PC-9 (cell line): ENCODE results near the gene NTM.

Experiments used
- EZH2 ChIP-seq: fragments of 200-600 bp; sonication (generic); IDR thresholded peaks from 2 replicates; pipeline ENCODE4 v1.8.0; 2017; ENCODE audit warnings: antibody characterized with exemption, low read depth
- TF ChIP-seq, protein P1 (sequence below): fragments of 200-600 bp; sonication (generic); conservative IDR thresholded peaks from 2 replicates; pipeline ENCODE4 v1.6.1; 2017; ENCODE audit warnings: mixed run types, antibody characterized with exemption, mild to moderate bottlenecking, moderate library complexity

GRCh38 chr11:131593301-131593700 is 222.9 kb downstream of the NTM start:
- TF ChIP-seq, protein P1, sequence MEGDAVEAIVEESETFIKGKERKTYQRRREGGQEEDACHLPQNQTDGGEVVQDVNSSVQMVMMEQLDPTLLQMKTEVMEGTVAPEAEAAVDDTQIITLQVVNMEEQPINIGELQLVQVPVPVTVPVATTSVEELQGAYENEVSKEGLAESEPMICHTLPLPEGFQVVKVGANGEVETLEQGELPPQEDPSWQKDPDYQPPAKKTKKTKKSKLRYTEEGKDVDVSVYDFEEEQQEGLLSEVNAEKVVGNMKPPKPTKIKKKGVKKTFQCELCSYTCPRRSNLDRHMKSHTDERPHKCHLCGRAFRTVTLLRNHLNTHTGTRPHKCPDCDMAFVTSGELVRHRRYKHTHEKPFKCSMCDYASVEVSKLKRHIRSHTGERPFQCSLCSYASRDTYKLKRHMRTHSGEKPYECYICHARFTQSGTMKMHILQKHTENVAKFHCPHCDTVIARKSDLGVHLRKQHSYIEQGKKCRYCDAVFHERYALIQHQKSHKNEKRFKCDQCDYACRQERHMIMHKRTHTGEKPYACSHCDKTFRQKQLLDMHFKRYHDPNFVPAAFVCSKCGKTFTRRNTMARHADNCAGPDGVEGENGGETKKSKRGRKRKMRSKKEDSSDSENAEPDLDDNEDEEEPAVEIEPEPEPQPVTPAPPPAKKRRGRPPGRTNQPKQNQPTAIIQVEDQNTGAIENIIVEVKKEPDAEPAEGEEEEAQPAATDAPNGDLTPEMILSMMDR: no peak
- TF ChIP-seq EZH2: no peak
